Esophagus muscularis mucosa (tissue), 4 donors: Measurements from ENCODE around the gene TMEM205.

Experiments used
- EP300 ChIP-seq: sonication (generic); formaldehyde crosslinking; IDR thresholded peaks from one replicate; pipeline ENCODE4 v1.6.1; 2017; ENCODE audit warnings: antibody characterized with exemption
- POLR2A ChIP-seq: fragments of 450-650 bp; IDR thresholded peaks from one replicate; pipeline ENCODE4 v1.6.1; 2017; ENCODE audit warnings: antibody characterized with exemption, moderate library complexity, mild to moderate bottlenecking, low read depth
- POLR2AphosphoS5 ChIP-seq, 2 donors: sonication (generic); formaldehyde crosslinking; IDR thresholded peaks; one replicate each; pipeline ENCODE4 v1.6.1; 2017; ENCODE audit warnings: antibody characterized with exemption in 2 of 2
- TF ChIP-seq, protein P1 (sequence below), 3 experiments: fragments of 200-600 bp in 2 of 3; fragments of 450-650 bp in 1 of 3; sonication (generic) in 2 of 3; IDR thresholded peaks; one replicate each; pipeline ENCODE4 v1.5.1; 2017 to 2019; ENCODE audit warnings: antibody characterized with exemption in 3 of 3, mild to moderate bottlenecking in 2 of 3, moderate library complexity in 1 of 3

DNA sequence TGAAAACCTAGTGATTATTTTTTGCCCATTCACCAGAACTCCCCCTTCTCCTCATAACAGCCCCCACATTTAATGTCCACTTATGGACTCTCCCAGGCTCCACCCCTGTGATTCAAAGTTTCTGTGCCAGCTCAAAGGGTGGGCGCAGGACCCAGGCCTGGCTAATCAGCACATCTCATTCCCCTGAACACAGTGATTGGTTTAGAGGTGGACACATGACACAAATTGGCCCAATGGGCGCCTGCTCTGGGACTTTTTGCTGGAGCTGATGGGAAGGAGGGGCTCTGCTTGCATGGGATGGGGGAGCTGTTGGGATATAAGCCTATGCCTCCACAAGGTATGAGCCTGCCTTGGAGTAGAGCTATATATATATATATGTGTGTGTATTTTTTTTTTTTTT is 44.3 kb upstream of the TMEM205 start:
- TF ChIP-seq POLR2A (no peak), EP300 (no peak), POLR2AphosphoS5 (IDR thresholded peaks at IDR 0.05) (no peak)
- TF ChIP-seq, protein P1, sequence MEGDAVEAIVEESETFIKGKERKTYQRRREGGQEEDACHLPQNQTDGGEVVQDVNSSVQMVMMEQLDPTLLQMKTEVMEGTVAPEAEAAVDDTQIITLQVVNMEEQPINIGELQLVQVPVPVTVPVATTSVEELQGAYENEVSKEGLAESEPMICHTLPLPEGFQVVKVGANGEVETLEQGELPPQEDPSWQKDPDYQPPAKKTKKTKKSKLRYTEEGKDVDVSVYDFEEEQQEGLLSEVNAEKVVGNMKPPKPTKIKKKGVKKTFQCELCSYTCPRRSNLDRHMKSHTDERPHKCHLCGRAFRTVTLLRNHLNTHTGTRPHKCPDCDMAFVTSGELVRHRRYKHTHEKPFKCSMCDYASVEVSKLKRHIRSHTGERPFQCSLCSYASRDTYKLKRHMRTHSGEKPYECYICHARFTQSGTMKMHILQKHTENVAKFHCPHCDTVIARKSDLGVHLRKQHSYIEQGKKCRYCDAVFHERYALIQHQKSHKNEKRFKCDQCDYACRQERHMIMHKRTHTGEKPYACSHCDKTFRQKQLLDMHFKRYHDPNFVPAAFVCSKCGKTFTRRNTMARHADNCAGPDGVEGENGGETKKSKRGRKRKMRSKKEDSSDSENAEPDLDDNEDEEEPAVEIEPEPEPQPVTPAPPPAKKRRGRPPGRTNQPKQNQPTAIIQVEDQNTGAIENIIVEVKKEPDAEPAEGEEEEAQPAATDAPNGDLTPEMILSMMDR (IDR thresholded peaks at IDR 0.05), result no peak
